ENCODE measurements around the gene KIF26A. TPM values are rescaled to one million over a fixed set of nuclear protein-coding genes. Genes with fewer than 3 reads are reported as not detected.

Gene KIF26A
- total RNA-seq, 1 donor from 2014 or later, result 4.4 TPM

GRCh38 chr14:104214431-104215218 lies 76.2 kb downstream of the KIF26A start:
- H3K36me3 ChIP-seq, result no peaks in the 10 kb centered on the region
- H3K27me3 ChIP-seq (ENCODE audit: low read depth), result peaks cover 4% of the 10 kb centered on the region
- no peak for ATAC-seq
- no peak for DNase-seq
- H3K9me3 ChIP-seq, result no peaks in the 10 kb centered on the region
- intact Hi-C loops (cut with DNase I), result no loop called here
- no peak for TF ChIP-seq CTCF (IDR thresholded peaks at IDR 0.05)
- H3K4me1 ChIP-seq, result no peaks in the 10 kb centered on the region
- no peak overlapping the region for H3K27ac ChIP-seq
- H3K4me3 ChIP-seq, result no peak overlapping the region

- H3K9me3 ChIP-seq, result no peaks in the 10 kb centered on the region
- H3K36me3 ChIP-seq, result no peaks in the 10 kb centered on the region
- no peaks in the 10 kb centered on the region for H3K4me1 ChIP-seq
- H3K4me3 ChIP-seq, result no peak overlapping the region
- intact Hi-C loops (cut with DNase I), result no loop called here
- DNase-seq (peak; percentile 36), ATAC-seq (no peak)
- peaks cover 8% of the 10 kb centered on the region for H3K27me3 ChIP-seq (ENCODE audit: low read depth)
- no peak overlapping the region for H3K27ac ChIP-seq
- no peak for TF ChIP-seq CTCF (IDR thresholded peaks at IDR 0.05)
These were observed 77.4 kb downstream of the KIF26A start for GRCh38 chr14:104215706-104216334.

GRCh38 chr14:104216457-104216856 lies 78.1 kb downstream of the KIF26A start:
- peaks cover 9% of the 10 kb centered on the region for H3K27me3 ChIP-seq (ENCODE audit: low read depth)
- intact Hi-C loops (cut with DNase I), result no loop called here
- H3K27ac ChIP-seq, result no peak overlapping the region
- ATAC-seq (no peak), DNase-seq (peak; percentile 42)
- H3K9me3 ChIP-seq, result no peaks in the 10 kb centered on the region
- no peaks in the 10 kb centered on the region for H3K4me1 ChIP-seq
- TF ChIP-seq CTCF (IDR thresholded peaks at IDR 0.05), result no peak
- H3K4me3 ChIP-seq, result no peak overlapping the region
- H3K36me3 ChIP-seq, result no peaks in the 10 kb centered on the region

GRCh38 chr14:104217486-104218360 lies 79.3 kb downstream of the KIF26A start:
- ATAC-seq, result no peak
- intact Hi-C loops (cut with DNase I), result no loop called here
- H3K9me3 ChIP-seq, result no peaks in the 10 kb centered on the region
- H3K36me3 ChIP-seq, result no peaks in the 10 kb centered on the region
- DNase-seq, result peak; percentile 36
- no peak for TF ChIP-seq CTCF (IDR thresholded peaks at IDR 0.05)
- H3K27me3 ChIP-seq (ENCODE audit: low read depth), result peaks cover 8% of the 10 kb centered on the region
- no peak overlapping the region for H3K4me3 ChIP-seq
- H3K27ac ChIP-seq, result no peak overlapping the region
- no peaks in the 10 kb centered on the region for H3K4me1 ChIP-seq

- no peak overlapping the region for H3K4me3 ChIP-seq
- no peak for TF ChIP-seq CTCF (IDR thresholded peaks at IDR 0.05)
- ATAC-seq (no peak), DNase-seq (peak; percentile 16)
- intact Hi-C loops (cut with DNase I), result no loop called here
- H3K9me3 ChIP-seq, result no peaks in the 10 kb centered on the region
- H3K4me1 ChIP-seq, result peaks cover 6% of the 10 kb centered on the region
- H3K27ac ChIP-seq, result no peak overlapping the region
- peaks cover 11% of the 10 kb centered on the region for H3K27me3 ChIP-seq (ENCODE audit: low read depth)
- H3K36me3 ChIP-seq, result no peaks in the 10 kb centered on the region
These were observed 80.2 kb downstream of the KIF26A start for GRCh38 chr14:104218361-104219180.

All from lower lobe of right lung (tissue), 2 donors.